Neural progenitor cell (in vitro differentiated cells): ENCODE measurements around the gene GLCCI1. TPM values are rescaled to one million over a fixed set of nuclear protein-coding genes. Genes with fewer than 3 reads are reported as not detected.

Experiments used
- DNase-seq: peaks from one replicate; pipeline ENCODE4 v3.0.0-alpha.2; 2016; ENCODE audit warnings: low spot score
- H2AFZ ChIP-seq: fragments of 200-600 bp; sonication (generic); replicated peaks from 2 replicates; pipeline ENCODE4 v1.6.1; 2016; ENCODE audit warnings: antibody characterized with exemption
- H3F3A ChIP-seq: fragments of 200-600 bp; sonication (generic); 2 replicates; pipeline ENCODE4 v1.6.1; 2016; ENCODE audit warnings: antibody characterized with exemption, low read depth
- H3K27ac ChIP-seq: fragments of 200-600 bp; sonication (generic); 2 replicates; pipeline ENCODE4 v1.5.1; 2016; ENCODE audit warnings: mild to moderate bottlenecking
- H3K27me3 ChIP-seq: fragments of 200-600 bp; sonication (generic); 2 replicates; pipeline ENCODE4 v1.6.1; 2016; ENCODE audit warnings: mild to moderate bottlenecking, moderate library complexity
- H3K36me3 ChIP-seq: fragments of 200-600 bp; sonication (generic); 2 replicates; pipeline ENCODE4 v1.5.1; 2016
- H3K4me1 ChIP-seq: fragments of 200-600 bp; sonication (generic); 2 replicates; pipeline ENCODE4 v1.6.1; 2016; ENCODE audit warnings: mixed run types
- H3K4me2 ChIP-seq: fragments of 200-600 bp; sonication (generic); 2 replicates; pipeline ENCODE4 v1.6.1; 2016
- H3K4me3 ChIP-seq: fragments of 200-600 bp; sonication (generic); 2 replicates; pipeline ENCODE4 v1.5.1; 2016
- H3K79me2 ChIP-seq: fragments of 200-600 bp; sonication (generic); 2 replicates; pipeline ENCODE4 v1.6.1; 2016; ENCODE audit warnings: low read depth
- H3K9ac ChIP-seq: fragments of 200-600 bp; sonication (generic); 2 replicates; pipeline ENCODE4 v1.6.1; 2016
- H3K9me3 ChIP-seq: fragments of 200-600 bp; sonication (generic); 2 replicates; pipeline ENCODE4 v1.5.1; 2016; ENCODE audit warnings: low read depth
- H4K20me1 ChIP-seq: fragments of 200-600 bp; sonication (generic); 2 replicates; pipeline ENCODE4 v1.6.1; 2016; ENCODE audit warnings: low read depth
- H3K27ac Mint-ChIP-seq: 3 replicates; pipeline ENCODE4 v1.8.0; 2021; ENCODE audit warnings: mixed read lengths
- H3K27me3 Mint-ChIP-seq: 2 replicates; pipeline ENCODE4 v1.8.0; 2022; ENCODE audit warnings: low read depth, mild to moderate bottlenecking, inconsistent platforms, moderate library complexity, mixed read lengths; ENCODE audit not compliant: insufficient read depth
- H3K36me3 Mint-ChIP-seq: 3 replicates; pipeline ENCODE4 v1.8.0; 2021; ENCODE audit warnings: mixed read lengths
- H3K4me1 Mint-ChIP-seq: 3 replicates; pipeline ENCODE4 v1.8.0; 2021; ENCODE audit warnings: mixed read lengths
- H3K4me3 Mint-ChIP-seq: 3 replicates; pipeline ENCODE4 v1.8.0; 2021; ENCODE audit warnings: mild to moderate bottlenecking, moderate library complexity, mixed read lengths
- H3K9me3 Mint-ChIP-seq: 3 replicates; pipeline ENCODE4 v1.8.0; 2020; ENCODE audit warnings: mixed read lengths
- EZH2 ChIP-seq: fragments of 200-600 bp; sonication (generic); IDR thresholded peaks from 2 replicates; pipeline ENCODE4 v1.6.1; 2017; ENCODE audit warnings: antibody characterized with exemption, mild to moderate bottlenecking, moderate library complexity
- EZH2phosphoT487 ChIP-seq: fragments of 200-600 bp; sonication (generic); IDR thresholded peaks from 2 replicates; pipeline ENCODE4 v1.6.1; 2017; ENCODE audit warnings: antibody characterized with exemption
- total RNA-seq: library from RNA; depleted of rRNA; stranded (reverse); fragments of >200 nt; gene quantifications from 2 replicates; pipeline ENCODE4 v1.2.3, GENCODE V29; 2015; ENCODE audit warnings: low replicate concordance
- TF ChIP-seq, protein P1 (sequence below): fragments of 200-600 bp; sonication (generic); IDR thresholded peaks from 2 replicates; pipeline ENCODE4 v1.5.1; 2017; ENCODE audit warnings: antibody characterized with exemption, mild to moderate bottlenecking

Gene GLCCI1
- total RNA-seq, 1 donor from 2014 or later = 78.0 TPM

DNA sequence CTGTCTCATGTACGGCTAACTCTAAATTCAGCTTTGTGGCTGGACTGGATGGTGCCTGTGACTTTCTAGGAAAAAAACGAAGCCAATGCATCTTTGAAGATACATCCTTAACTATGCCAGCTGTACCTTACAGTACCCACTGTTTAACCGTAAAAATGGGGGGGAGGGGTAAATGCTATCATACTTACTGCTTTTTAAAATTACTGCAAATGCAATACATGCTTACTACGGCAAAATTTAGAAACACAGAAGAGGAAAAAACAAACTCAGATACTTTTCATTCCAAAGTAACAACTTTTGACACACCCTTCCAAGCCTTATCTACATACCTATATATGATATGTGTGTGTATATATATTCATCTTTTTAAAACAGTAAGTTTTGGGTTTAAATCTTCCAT is 20.4 kb upstream of the GLCCI1 start:
- H3K4me1 ChIP-seq = no peaks in the 10 kb centered on the region
- H3K4me2 ChIP-seq = no peak overlapping the region
- TF ChIP-seq, protein P1, sequence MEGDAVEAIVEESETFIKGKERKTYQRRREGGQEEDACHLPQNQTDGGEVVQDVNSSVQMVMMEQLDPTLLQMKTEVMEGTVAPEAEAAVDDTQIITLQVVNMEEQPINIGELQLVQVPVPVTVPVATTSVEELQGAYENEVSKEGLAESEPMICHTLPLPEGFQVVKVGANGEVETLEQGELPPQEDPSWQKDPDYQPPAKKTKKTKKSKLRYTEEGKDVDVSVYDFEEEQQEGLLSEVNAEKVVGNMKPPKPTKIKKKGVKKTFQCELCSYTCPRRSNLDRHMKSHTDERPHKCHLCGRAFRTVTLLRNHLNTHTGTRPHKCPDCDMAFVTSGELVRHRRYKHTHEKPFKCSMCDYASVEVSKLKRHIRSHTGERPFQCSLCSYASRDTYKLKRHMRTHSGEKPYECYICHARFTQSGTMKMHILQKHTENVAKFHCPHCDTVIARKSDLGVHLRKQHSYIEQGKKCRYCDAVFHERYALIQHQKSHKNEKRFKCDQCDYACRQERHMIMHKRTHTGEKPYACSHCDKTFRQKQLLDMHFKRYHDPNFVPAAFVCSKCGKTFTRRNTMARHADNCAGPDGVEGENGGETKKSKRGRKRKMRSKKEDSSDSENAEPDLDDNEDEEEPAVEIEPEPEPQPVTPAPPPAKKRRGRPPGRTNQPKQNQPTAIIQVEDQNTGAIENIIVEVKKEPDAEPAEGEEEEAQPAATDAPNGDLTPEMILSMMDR = no peak
- TF ChIP-seq EZH2phosphoT487 (no peak), EZH2 (no peak)
- H3K27me3 ChIP-seq = no peaks in the 10 kb centered on the region
- no peaks in the 10 kb centered on the region for H3K36me3 Mint-ChIP-seq
- H3K4me3 ChIP-seq = no peak overlapping the region
- H3F3A ChIP-seq = no peaks in the 10 kb centered on the region
- H3K4me1 Mint-ChIP-seq = peaks cover 4% of the 10 kb centered on the region
- no peaks in the 10 kb centered on the region for H3K79me2 ChIP-seq
- no peaks in the 10 kb centered on the region for H3K9me3 ChIP-seq
- H3K27ac Mint-ChIP-seq = no peak overlapping the region
- no peak overlapping the region for H2AFZ ChIP-seq
- no peaks in the 10 kb centered on the region for H4K20me1 ChIP-seq
- H3K27ac ChIP-seq = no peak overlapping the region
- peaks cover 3% of the 10 kb centered on the region for H3K9me3 Mint-ChIP-seq
- no peaks in the 10 kb centered on the region for H3K27me3 Mint-ChIP-seq
- no peak for DNase-seq
- no peak overlapping the region for H3K4me3 Mint-ChIP-seq
- H3K9ac ChIP-seq = no peak overlapping the region
- H3K36me3 ChIP-seq = no peaks in the 10 kb centered on the region

DNA sequence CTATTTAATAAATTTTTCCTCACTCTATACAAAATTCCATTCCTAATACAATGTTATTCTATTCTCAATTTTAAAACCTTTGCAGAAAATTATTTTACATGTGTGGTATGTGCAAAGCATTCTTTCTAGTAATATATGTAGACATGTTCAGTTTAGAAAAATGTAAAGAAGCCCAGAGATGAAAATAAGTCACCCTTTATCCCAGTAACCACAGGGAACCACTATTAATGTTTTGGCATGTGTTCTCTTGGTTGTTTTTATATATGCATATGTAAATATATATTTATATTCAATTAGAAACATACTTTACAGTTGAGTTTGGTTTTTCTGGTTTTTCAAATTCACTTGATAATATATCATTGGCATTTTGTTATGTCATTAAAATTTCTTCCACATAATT is 14.8 kb upstream of the GLCCI1 start:
- no peak for DNase-seq
- TF ChIP-seq, protein P1 = no peak
- no peak for TF ChIP-seq EZH2phosphoT487
- TF ChIP-seq EZH2 = no peak
- no peaks in the 10 kb centered on the region for H3K79me2 ChIP-seq
- H4K20me1 ChIP-seq = no peaks in the 10 kb centered on the region
- no peak overlapping the region for H2AFZ ChIP-seq
- Mint-ChIP-seq H3K9me3 (peaks cover 3% of the 10 kb centered on the region), H3K27me3 (no peaks in the 10 kb centered on the region), H3K4me3 (no peak overlapping the region), H3K27ac (no peak overlapping the region), H3K4me1 (no peaks in the 10 kb centered on the region), H3K36me3 (no peaks in the 10 kb centered on the region)
- H3K4me2 ChIP-seq = no peak overlapping the region
- no peak overlapping the region for H3K9ac ChIP-seq
- no peaks in the 10 kb centered on the region for H3F3A ChIP-seq
- no peaks in the 10 kb centered on the region for H3K4me1 ChIP-seq
- no peak overlapping the region for H3K4me3 ChIP-seq
- H3K27ac ChIP-seq = no peak overlapping the region
- no peaks in the 10 kb centered on the region for H3K36me3 ChIP-seq
- H3K27me3 ChIP-seq = no peaks in the 10 kb centered on the region
- H3K9me3 ChIP-seq = no peaks in the 10 kb centered on the region

DNA sequence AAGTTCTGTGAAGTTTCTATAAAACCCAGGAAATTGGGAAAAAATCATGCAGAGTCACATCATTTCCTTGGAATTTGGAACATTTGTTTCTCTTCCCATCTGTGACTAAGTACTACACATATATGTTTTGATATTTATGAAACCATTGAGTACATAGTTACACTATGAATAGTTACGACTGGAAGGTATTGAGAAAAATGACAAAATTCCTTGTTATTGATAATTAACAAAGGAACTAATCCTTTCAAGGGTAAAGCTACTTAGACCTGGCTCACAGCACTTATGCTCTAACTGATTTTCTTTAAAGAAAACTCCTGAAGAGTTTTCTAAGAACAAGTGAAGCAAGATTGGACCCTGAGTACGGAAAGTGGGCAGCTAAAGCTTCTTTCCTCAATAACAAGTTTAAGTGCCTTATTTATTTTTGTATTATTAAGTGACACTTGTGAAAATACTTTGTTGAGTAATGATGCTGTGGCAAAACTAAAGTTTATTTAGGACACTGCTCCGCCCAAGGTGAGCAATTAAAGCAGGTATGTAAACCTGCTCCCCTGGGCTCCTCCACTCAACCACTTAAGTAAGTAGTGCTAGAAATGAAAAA is 12.0 kb upstream of the GLCCI1 start:
- Mint-ChIP-seq H3K36me3 (no peaks in the 10 kb centered on the region), H3K4me1 (no peaks in the 10 kb centered on the region), H3K27me3 (peaks cover 2% of the 10 kb centered on the region), H3K4me3 (no peak overlapping the region), H3K9me3 (no peaks in the 10 kb centered on the region), H3K27ac (no peak overlapping the region)
- no peaks in the 10 kb centered on the region for H3K9me3 ChIP-seq
- no peak overlapping the region for H3K4me3 ChIP-seq
- H3K79me2 ChIP-seq = no peaks in the 10 kb centered on the region
- no peak overlapping the region for H3K27ac ChIP-seq
- H3K36me3 ChIP-seq = no peaks in the 10 kb centered on the region
- no peaks in the 10 kb centered on the region for H3F3A ChIP-seq
- DNase-seq = no peak
- H2AFZ ChIP-seq = no peak overlapping the region
- no peak for TF ChIP-seq EZH2
- no peak for TF ChIP-seq EZH2phosphoT487
- TF ChIP-seq, protein P1 = no peak
- no peaks in the 10 kb centered on the region for H4K20me1 ChIP-seq
- H3K4me2 ChIP-seq = no peak overlapping the region
- H3K4me1 ChIP-seq = no peaks in the 10 kb centered on the region
- H3K27me3 ChIP-seq = no peaks in the 10 kb centered on the region
- H3K9ac ChIP-seq = no peak overlapping the region
